K562 (cell line): ENCODE results near the gene FLRT1. TPM values are rescaled to one million over a fixed set of nuclear protein-coding genes. Genes with fewer than 3 reads are reported as not detected.
A peak's percentile ranks its signal among the peaks of the same experiment; 100 is the strongest.

Experiments used
- ATAC-seq: fragments of 200-7000 bp; cut with Tn5 transposase; 3 replicates; pipeline ENCODE4 v1.9.1; 2020; ENCODE audit warnings: moderate library complexity
- BruUV-seq: library from RNA; stranded (reverse); fragments of 400-500 nt; replicated peaks from 2 replicates; lab custom pipeline; 2021; lab: Mats Ljungman, UMichigan
- CTCF ChIA-PET: fragments of 300-600 bp; formaldehyde crosslinking; extraction: SDS; loops from one replicate; lab custom pipeline; 2021; ENCODE audit warnings: low intra/inter-chr PET ratio; lab: Yijun Ruan, JAX
- POLR2A ChIA-PET: fragments of 300-600, 350-650 bp; sonication (Branson Sonifier 250); formaldehyde crosslinking; extraction: SDS; loops from one replicate; lab custom pipeline; 2021; ENCODE audit warnings: antibody characterized with exemption, inconsistent platforms; lab: Yijun Ruan, JAX
- DNase-seq, 4 experiments: peaks; one replicate each; pipeline versions ENCODE4 v3.0.0 to v3.0.0-alpha.2; 2011 to 2018; ENCODE audit warnings: low spot score in 3 of 4, mixed read lengths in 3 of 4; ENCODE audit errors: extremely low read depth in 1 of 4
- FAIRE-seq: peaks from 2 replicates; lab custom pipeline; 2011; peaks lifted over from hg19 to GRCh38; lab: Jason Lieb, UNC
- H2AFZ ChIP-seq: 2 replicates; pipeline ENCODE4 v1.6.0; 2011; ENCODE audit warnings: low read depth, low read length, control low read depth, inconsistent platforms
- H3K27ac ChIP-seq: fragments of 200-600 bp; 3 replicates; pipeline ENCODE4 v1.8.0; 2011; ENCODE audit warnings: low read depth, mild to moderate bottlenecking, control low read depth, inconsistent platforms, low read length, moderate library complexity, mixed read lengths; ENCODE audit errors: extremely low read depth
- H3K27me3 ChIP-seq, 2 experiments: fragments of 300-600 bp in 1 of 2; 2 replicates in 1 of 2; 3 replicates in 1 of 2; pipeline versions ENCODE4 v1.6.0 to v1.8.0; 2011; ENCODE audit warnings: inconsistent platforms in 2 of 2, low read length in 2 of 2, mild to moderate bottlenecking in 1 of 2, mixed read lengths in 1 of 2, moderate library complexity in 1 of 2; ENCODE audit not compliant: control insufficient read depth in 2 of 2, insufficient read depth in 2 of 2
- H3K36me3 ChIP-seq: fragments of 300-600 bp; 3 replicates; pipeline ENCODE4 v1.8.0; 2011; ENCODE audit warnings: mild to moderate bottlenecking, low read length, inconsistent platforms; ENCODE audit not compliant: control insufficient read depth, insufficient read depth
- H3K4me1 ChIP-seq, 2 experiments: fragments of 200-600 bp in 1 of 2; replicated peaks in 1 of 2; 2 replicates in 1 of 2; 3 replicates in 1 of 2; pipeline versions ENCODE4 v1.5.1 to v1.8.0; 2011; ENCODE audit warnings: inconsistent platforms in 2 of 2, low read length in 2 of 2, mild to moderate bottlenecking in 1 of 2, mixed read lengths in 1 of 2, moderate library complexity in 1 of 2; ENCODE audit not compliant: control insufficient read depth in 2 of 2, insufficient read depth in 2 of 2
- H3K4me2 ChIP-seq: 2 replicates; pipeline ENCODE4 v1.6.1; 2011; ENCODE audit warnings: low read length, control low read depth, inconsistent platforms, mixed read lengths; ENCODE audit not compliant: insufficient read depth
- H3K4me3 ChIP-seq: fragments of 200-600 bp; sonication (generic), shearing (Covaris generic); 2 replicates; pipeline ENCODE4 v1.5.1; 2016; ENCODE audit warnings: control low read depth, inconsistent platforms
- H3K79me2 ChIP-seq: fragments of 200-600 bp; 3 replicates; pipeline ENCODE4 v1.8.0; 2011; ENCODE audit warnings: low read length, inconsistent platforms; ENCODE audit not compliant: control insufficient read depth, insufficient read depth
- H3K9ac ChIP-seq, 2 experiments: 2 replicates each; pipeline versions ENCODE4 v1.6.0 to v1.6.1; 2011; ENCODE audit warnings: low read depth in 2 of 2, low read length in 2 of 2, control low read depth in 1 of 2, inconsistent platforms in 1 of 2, mild to moderate bottlenecking in 1 of 2, mixed read lengths in 1 of 2; ENCODE audit not compliant: insufficient read depth in 1 of 2
- H3K9me1 ChIP-seq: one replicate; pipeline ENCODE4 v1.6.0; 2011; ENCODE audit warnings: inconsistent platforms, mild to moderate bottlenecking, low read length, moderate library complexity; ENCODE audit not compliant: control insufficient read depth, insufficient read depth
- H3K9me3 ChIP-seq: replicated peaks from 2 replicates; pipeline ENCODE4 v1.5.1; 2011; ENCODE audit warnings: low read depth, low read length, inconsistent platforms; ENCODE audit not compliant: control insufficient read depth, insufficient read depth
- H4K20me1 ChIP-seq: replicated peaks from 2 replicates; pipeline ENCODE4 v1.6.1; 2011; ENCODE audit warnings: low read length, inconsistent platforms, mixed read lengths; ENCODE audit not compliant: control insufficient read depth, insufficient read depth
- ASH1L ChIP-seq: fragments of 450-650 bp; IDR thresholded peaks from 2 replicates; pipeline ENCODE4 v1.6.1; 2018; ENCODE audit warnings: borderline replicate concordance, mild to moderate bottlenecking, low read depth; ENCODE audit not compliant: partially characterized antibody
- ZNF444 ChIP-seq: fragments of 250-450 bp; sonication (Bioruptor Pico); IDR thresholded peaks from 2 replicates; pipeline ENCODE4 v1.4.0; 2020; ENCODE audit warnings: mild to moderate bottlenecking, moderate library complexity
- WGBS: fragments of 100-300 bp; shearing (Covaris generic); methylation state at CpG from one replicate; pipeline ENCODE4 v1.1.6; 2016; ENCODE audit warnings: low coverage, mixed read lengths; ENCODE audit not compliant: insufficient coverage; ENCODE audit errors: missing lambda C conversion rate; 5-methylcytosine and 5-hydroxymethylcytosine counted together
- in situ Hi-C: fragments of 300-500 bp; cut with MboI; formaldehyde crosslinking; loops from 4 replicates; pipeline ENCODE4 v1.15.0; 2018; ENCODE audit warnings: inconsistent platforms, mixed read lengths
- intact Hi-C: fragments of 100-400 bp; cut with micrococcal nuclease; formaldehyde crosslinking; loops from 2 replicates; pipeline ENCODE4 v1.14.2; 2022
- polyA plus RNA-seq, 8 experiments: library from polyadenylated mRNA; depleted of rRNA in 4 of 8; stranded (reverse) in 5 of 8; unstranded in 3 of 8; fragments of >200 nt; fragmentation: Nextera tagmentation in 2 of 8; fragmentation: Illumina TruSeq in 1 of 8; extraction: Ambion mirVana in 2 of 8; extraction: Trizol in 1 of 8; gene quantifications; 2 replicates each; pipeline versions ENCODE4 v1.2.1 to v1.2.3, GENCODE V29; 2011 to 2014; ENCODE audit warnings: inconsistent platforms in 1 of 8, missing spikeins in 1 of 8
- total RNA-seq, 7 experiments: library from RNA; depleted of rRNA in 6 of 7; stranded (reverse); fragments of >200 nt in 6 of 7; fragmentation: Illumina TruSeq in 2 of 7; extraction: Trizol in 2 of 7; gene quantifications; 2 replicates each; pipeline versions ENCODE4 v1.2.1 to v1.2.3, GENCODE V29; 2011 to 2021; ENCODE audit warnings: low replicate concordance in 1 of 7
- TF ChIP-seq, protein P1 (sequence below): conservative IDR thresholded peaks from 2 replicates; pipeline ENCODE4 v1.6.1; 2011; ENCODE audit warnings: low read depth, mild to moderate bottlenecking, low read length; ENCODE audit not compliant: control insufficient read depth
- TF ChIP-seq, protein P2 (sequence below): fragments of 450-650 bp; IDR thresholded peaks from 2 replicates; pipeline ENCODE4 v1.7.1; 2018; ENCODE audit warnings: mild to moderate bottlenecking, low read depth; ENCODE audit not compliant: partially characterized antibody
- TF ChIP-seq, protein P3 (sequence below), 2 experiments: fragments of 150-350 bp in 1 of 2; IDR thresholded peaks; 2 replicates each; pipeline ENCODE4 v1.6.1; 2012 to 2016; ENCODE audit warnings: low read depth in 2 of 2, low read length in 2 of 2, mild to moderate bottlenecking in 1 of 2, moderate library complexity in 1 of 2

FLRT1 gene
- total and polyA plus RNA-seq, 9 of the 15 experiments (the other 6 are each of a cell fraction or from before 2014, with no cell fraction given), result not detected

DNA sequence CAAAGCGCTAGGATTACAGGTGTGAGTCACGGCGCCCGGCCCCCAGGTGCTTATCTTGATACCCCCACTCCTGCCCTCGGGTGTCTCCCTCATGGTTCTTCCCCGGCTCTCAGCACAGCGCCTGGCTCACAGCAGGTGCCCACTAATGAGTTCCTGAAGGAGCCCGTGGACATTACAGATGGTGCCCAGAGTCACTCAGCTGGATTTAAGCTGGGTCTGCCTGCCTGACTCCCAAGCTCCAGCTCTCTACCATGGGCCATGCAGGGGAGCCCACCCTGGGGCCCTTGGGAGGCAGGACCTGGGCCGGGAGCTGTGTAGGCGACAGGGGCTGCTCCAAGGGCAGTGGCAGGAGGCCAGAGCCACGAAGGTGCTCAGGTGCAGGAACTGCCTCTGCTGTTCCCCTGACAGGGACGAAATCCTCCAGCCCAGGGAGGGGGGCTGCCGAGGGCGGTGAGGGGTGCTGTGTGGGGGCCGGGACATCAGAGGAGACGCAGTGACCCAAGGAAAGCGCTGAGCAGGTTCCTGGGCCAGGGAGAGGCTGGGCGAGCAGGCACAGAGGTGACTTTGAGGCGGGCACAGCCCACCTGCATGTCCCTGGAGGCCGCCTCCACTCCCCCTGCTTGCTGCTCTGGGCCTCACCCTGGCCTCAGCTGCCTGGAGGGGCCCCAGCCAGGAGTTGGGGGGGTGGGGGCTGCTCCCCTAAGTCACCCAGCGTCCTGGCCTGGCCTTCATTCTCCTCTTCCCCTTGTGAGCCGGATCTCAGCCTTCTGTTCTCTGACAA is 14.6 kb upstream of the FLRT1 start:
- H3K4me1 ChIP-seq, result peaks cover 0 to 39% of the 10 kb centered on the region in 2 experiments; a peak in 2 of 5 replicates
- intact Hi-C loops, result no loop called here
- no peak overlapping the region for H3K4me2 ChIP-seq
- no TSS peak for BruUV-seq
- no peak overlapping the region for H3K27ac ChIP-seq
- WGBS, result 42% methylated on average over 16 of the region's 22 CpGs
- TF ChIP-seq, protein P1, sequence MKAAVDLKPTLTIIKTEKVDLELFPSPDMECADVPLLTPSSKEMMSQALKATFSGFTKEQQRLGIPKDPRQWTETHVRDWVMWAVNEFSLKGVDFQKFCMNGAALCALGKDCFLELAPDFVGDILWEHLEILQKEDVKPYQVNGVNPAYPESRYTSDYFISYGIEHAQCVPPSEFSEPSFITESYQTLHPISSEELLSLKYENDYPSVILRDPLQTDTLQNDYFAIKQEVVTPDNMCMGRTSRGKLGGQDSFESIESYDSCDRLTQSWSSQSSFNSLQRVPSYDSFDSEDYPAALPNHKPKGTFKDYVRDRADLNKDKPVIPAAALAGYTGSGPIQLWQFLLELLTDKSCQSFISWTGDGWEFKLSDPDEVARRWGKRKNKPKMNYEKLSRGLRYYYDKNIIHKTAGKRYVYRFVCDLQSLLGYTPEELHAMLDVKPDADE, result no peak
- TF ChIP-seq, protein P2, sequence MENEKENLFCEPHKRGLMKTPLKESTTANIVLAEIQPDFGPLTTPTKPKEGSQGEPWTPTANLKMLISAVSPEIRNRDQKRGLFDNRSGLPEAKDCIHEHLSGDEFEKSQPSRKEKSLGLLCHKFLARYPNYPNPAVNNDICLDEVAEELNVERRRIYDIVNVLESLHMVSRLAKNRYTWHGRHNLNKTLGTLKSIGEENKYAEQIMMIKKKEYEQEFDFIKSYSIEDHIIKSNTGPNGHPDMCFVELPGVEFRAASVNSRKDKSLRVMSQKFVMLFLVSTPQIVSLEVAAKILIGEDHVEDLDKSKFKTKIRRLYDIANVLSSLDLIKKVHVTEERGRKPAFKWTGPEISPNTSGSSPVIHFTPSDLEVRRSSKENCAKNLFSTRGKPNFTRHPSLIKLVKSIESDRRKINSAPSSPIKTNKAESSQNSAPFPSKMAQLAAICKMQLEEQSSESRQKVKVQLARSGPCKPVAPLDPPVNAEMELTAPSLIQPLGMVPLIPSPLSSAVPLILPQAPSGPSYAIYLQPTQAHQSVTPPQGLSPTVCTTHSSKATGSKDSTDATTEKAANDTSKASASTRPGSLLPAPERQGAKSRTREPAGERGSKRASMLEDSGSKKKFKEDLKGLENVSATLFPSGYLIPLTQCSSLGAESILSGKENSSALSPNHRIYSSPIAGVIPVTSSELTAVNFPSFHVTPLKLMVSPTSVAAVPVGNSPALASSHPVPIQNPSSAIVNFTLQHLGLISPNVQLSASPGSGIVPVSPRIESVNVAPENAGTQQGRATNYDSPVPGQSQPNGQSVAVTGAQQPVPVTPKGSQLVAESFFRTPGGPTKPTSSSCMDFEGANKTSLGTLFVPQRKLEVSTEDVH, result no peak
- TF ChIP-seq ASH1L, result no peak
- no peak for TF ChIP-seq ZNF444 (CRISPR knock-in tag)
- TF ChIP-seq, protein P3, sequence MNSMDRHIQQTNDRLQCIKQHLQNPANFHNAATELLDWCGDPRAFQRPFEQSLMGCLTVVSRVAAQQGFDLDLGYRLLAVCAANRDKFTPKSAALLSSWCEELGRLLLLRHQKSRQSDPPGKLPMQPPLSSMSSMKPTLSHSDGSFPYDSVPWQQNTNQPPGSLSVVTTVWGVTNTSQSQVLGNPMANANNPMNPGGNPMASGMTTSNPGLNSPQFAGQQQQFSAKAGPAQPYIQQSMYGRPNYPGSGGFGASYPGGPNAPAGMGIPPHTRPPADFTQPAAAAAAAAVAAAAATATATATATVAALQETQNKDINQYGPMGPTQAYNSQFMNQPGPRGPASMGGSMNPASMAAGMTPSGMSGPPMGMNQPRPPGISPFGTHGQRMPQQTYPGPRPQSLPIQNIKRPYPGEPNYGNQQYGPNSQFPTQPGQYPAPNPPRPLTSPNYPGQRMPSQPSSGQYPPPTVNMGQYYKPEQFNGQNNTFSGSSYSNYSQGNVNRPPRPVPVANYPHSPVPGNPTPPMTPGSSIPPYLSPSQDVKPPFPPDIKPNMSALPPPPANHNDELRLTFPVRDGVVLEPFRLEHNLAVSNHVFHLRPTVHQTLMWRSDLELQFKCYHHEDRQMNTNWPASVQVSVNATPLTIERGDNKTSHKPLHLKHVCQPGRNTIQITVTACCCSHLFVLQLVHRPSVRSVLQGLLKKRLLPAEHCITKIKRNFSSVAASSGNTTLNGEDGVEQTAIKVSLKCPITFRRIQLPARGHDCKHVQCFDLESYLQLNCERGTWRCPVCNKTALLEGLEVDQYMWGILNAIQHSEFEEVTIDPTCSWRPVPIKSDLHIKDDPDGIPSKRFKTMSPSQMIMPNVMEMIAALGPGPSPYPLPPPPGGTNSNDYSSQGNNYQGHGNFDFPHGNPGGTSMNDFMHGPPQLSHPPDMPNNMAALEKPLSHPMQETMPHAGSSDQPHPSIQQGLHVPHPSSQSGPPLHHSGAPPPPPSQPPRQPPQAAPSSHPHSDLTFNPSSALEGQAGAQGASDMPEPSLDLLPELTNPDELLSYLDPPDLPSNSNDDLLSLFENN (IDR thresholded peaks at IDR 0.05; ENCODE audit: low read depth in 2 of 2, low read length in 2 of 2), result no peak
- TF ChIP-seq, all 486 proteins: peak for 0
- FAIRE-seq (no peak), ATAC-seq (no peak; the same call in 2 of the 3 replicates), DNase-seq (no peak)
- no peaks in the 10 kb centered on the region for H3K9me3 ChIP-seq
- ChIA-PET CTCF (no interaction called here), POLR2A (interaction anchor here (1.3 kb wide), 1 partner anchor 14 kb away, joined by 3 read pairs; no protein-coding TSS in a partner anchor)
- H3K79me2 ChIP-seq, result no peaks in the 10 kb centered on the region
- no peak overlapping the region for H2AFZ ChIP-seq
- H3K9me1 ChIP-seq, result no peaks in the 10 kb centered on the region
- in situ Hi-C loops, result no loop called here
- peak overlapping the region in 1 of 2 experiments; percentile 26; a peak in 1 of 4 replicates for H3K9ac ChIP-seq
- no peak overlapping the region for H3K4me3 ChIP-seq
- H3K27me3 ChIP-seq, result peaks cover 0 to 4% of the 10 kb centered on the region in 2 experiments; a peak in 1 of 5 replicates
- H4K20me1 ChIP-seq, result peaks cover 52% of the 10 kb centered on the region
- no peaks in the 10 kb centered on the region for H3K36me3 ChIP-seq
